ENCODE data around the gene LMAN2. TPM values are rescaled to one million over a fixed set of nuclear protein-coding genes. Genes with fewer than 3 reads are reported as not detected.

LMAN2 gene
- total RNA-seq, 3 donors from 2014 or later: 91.9 to 150 (median 139) TPM

- Histone ChIP-seq H3K4me3 (no peak within 1 kb of the TSS), H3K4me1 (ENCODE audit: low read depth) (no peaks in the 10 kb centered on the region), H3K36me3 (ENCODE audit: low read depth) (no peaks in the 10 kb centered on the region), H3K9me3 (no peaks in the 10 kb centered on the region)
- no peak for TF ChIP-seq CTCF (IDR thresholded peaks at IDR 0.05)
- ATAC-seq (no peak), DNase-seq (no peak)
- intact Hi-C loops (cut with DNase I, micrococcal nuclease): no loop called here
Measured at GRCh38 chr5:177384134-177384533, 32.7 kb upstream of the LMAN2 start, which contains the start of gene SLC34A1. SLC34A1 (plus strand) TSS chr5:177384434; CDS start chr5:177385742, 1,308 bp downstream.

GRCh38 chr5:177383181-177383580 lies 31.7 kb upstream of the LMAN2 start:
- Histone ChIP-seq H3K4me3 (no peak overlapping the region), H3K9me3 (no peaks in the 10 kb centered on the region), H3K4me1 (ENCODE audit: low read depth) (no peaks in the 10 kb centered on the region), H3K36me3 (ENCODE audit: low read depth) (no peaks in the 10 kb centered on the region)
- DNase-seq: no peak
- TF ChIP-seq CTCF (IDR thresholded peaks at IDR 0.05): no peak
- intact Hi-C loops (cut with DNase I, micrococcal nuclease): no loop called here
- ATAC-seq: no peak

GRCh38 chr5:177382423-177383029 lies 31.1 kb upstream of the LMAN2 start:
- DNase-seq (no peak), ATAC-seq (peak; percentile 54)
- Histone ChIP-seq H3K36me3 (ENCODE audit: low read depth) (no peaks in the 10 kb centered on the region), H3K9me3 (no peaks in the 10 kb centered on the region), H3K4me3 (no peak overlapping the region), H3K4me1 (ENCODE audit: low read depth) (no peaks in the 10 kb centered on the region)
- intact Hi-C loops (cut with DNase I, micrococcal nuclease): no loop called here
- TF ChIP-seq CTCF (IDR thresholded peaks at IDR 0.05): no peak

GRCh38 chr5:177380805-177381126 lies 29.3 kb upstream of the LMAN2 start:
- no peak for TF ChIP-seq CTCF (IDR thresholded peaks at IDR 0.05)
- H3K4me3 ChIP-seq: no peak overlapping the region
- no peaks in the 10 kb centered on the region for H3K9me3 ChIP-seq
- DNase-seq: no peak
- H3K4me1 ChIP-seq (ENCODE audit: low read depth): no peaks in the 10 kb centered on the region
- no peak for ATAC-seq
- no peaks in the 10 kb centered on the region for H3K36me3 ChIP-seq (ENCODE audit: low read depth)
- intact Hi-C loops (cut with DNase I, micrococcal nuclease): no loop called here

- H3K9me3 ChIP-seq: no peaks in the 10 kb centered on the region
- intact Hi-C loops (cut with DNase I, micrococcal nuclease): no loop called here
- H3K4me1 ChIP-seq (ENCODE audit: low read depth): no peaks in the 10 kb centered on the region
- H3K36me3 ChIP-seq (ENCODE audit: low read depth): no peaks in the 10 kb centered on the region
- no peak for DNase-seq
- peak; percentile 38 for ATAC-seq
- TF ChIP-seq CTCF (IDR thresholded peaks at IDR 0.05): no peak
- H3K4me3 ChIP-seq: no peak overlapping the region
Measured at GRCh38 chr5:177378884-177379883, 27.7 kb upstream of the LMAN2 start.
